Loucy (cell line): ENCODE data around the gene CACNA1B.

Experiments used
- H2AFZ ChIP-seq: fragments of 200-600 bp; sonication (generic); 2 replicates; pipeline ENCODE4 v1.6.0; 2016; ENCODE audit warnings: antibody characterized with exemption, mild to moderate bottlenecking, low read length, moderate library complexity
- H3F3A ChIP-seq: fragments of 200-600 bp; 2 replicates; pipeline ENCODE4 v1.6.0; 2016; ENCODE audit warnings: antibody characterized with exemption, low read depth, mild to moderate bottlenecking
- H3K27me3 ChIP-seq: fragments of 200-600 bp; sonication (generic); 2 replicates; pipeline ENCODE4 v1.6.1; 2014; ENCODE audit warnings: low read length, mild to moderate bottlenecking; ENCODE audit not compliant: insufficient read depth, poor library complexity, severe bottlenecking
- H3K36me3 ChIP-seq: fragments of 200-600 bp; sonication (generic); 2 replicates; pipeline ENCODE4 v1.6.1; 2016; ENCODE audit warnings: low read length; ENCODE audit not compliant: insufficient read depth
- H3K4me1 ChIP-seq: fragments of 200-600 bp; sonication (generic); 2 replicates; pipeline ENCODE4 v1.5.1; 2014; ENCODE audit warnings: low read length, mild to moderate bottlenecking; ENCODE audit not compliant: insufficient read depth, poor library complexity, severe bottlenecking
- H3K4me2 ChIP-seq: fragments of 200-600 bp; sonication (generic); 2 replicates; pipeline ENCODE4 v1.6.0; 2014; ENCODE audit warnings: antibody characterized with exemption, low read length, low read depth, mild to moderate bottlenecking; ENCODE audit not compliant: poor library complexity, severe bottlenecking
- H3K4me3 ChIP-seq: fragments of 200-600 bp; sonication (generic); 2 replicates; pipeline ENCODE4 v1.5.1; 2014; ENCODE audit warnings: low read length, mild to moderate bottlenecking, mixed read lengths; ENCODE audit not compliant: poor library complexity, severe bottlenecking
- H3K79me2 ChIP-seq: fragments of 200-600 bp; sonication (generic); 2 replicates; pipeline ENCODE4 v1.6.1; 2014; ENCODE audit warnings: low read length; ENCODE audit not compliant: insufficient read depth
- H3K9ac ChIP-seq: fragments of 200-600 bp; sonication (generic); 2 replicates; pipeline ENCODE4 v1.6.0; 2014; ENCODE audit warnings: mild to moderate bottlenecking, low read depth, low read length, moderate library complexity; ENCODE audit not compliant: poor library complexity, severe bottlenecking
- H3K9me2 ChIP-seq: fragments of 200-600 bp; sonication (generic); replicated peaks from 2 replicates; pipeline ENCODE4 v1.6.1; 2016; ENCODE audit warnings: low read depth, low read length, mixed read lengths
- H3K9me3 ChIP-seq: fragments of 200-600 bp; sonication (generic); 2 replicates; pipeline ENCODE4 v1.6.1; 2014; ENCODE audit warnings: mild to moderate bottlenecking, antibody characterized with exemption, low read length, low read depth; ENCODE audit not compliant: insufficient read depth
- H4K20me1 ChIP-seq: fragments of 200-600 bp; sonication (generic); 2 replicates; pipeline ENCODE4 v1.6.0; 2014; ENCODE audit warnings: antibody characterized with exemption, low read length, mild to moderate bottlenecking; ENCODE audit not compliant: insufficient read depth, poor library complexity, severe bottlenecking
- EZH2phosphoT487 ChIP-seq: fragments of 200-600 bp; IDR thresholded peaks from 2 replicates; pipeline ENCODE4 v1.6.1; 2018; ENCODE audit warnings: antibody characterized with exemption, mild to moderate bottlenecking, moderate library complexity, borderline replicate concordance
- TF ChIP-seq, protein P1 (sequence below): fragments of 200-600 bp; sonication (generic); conservative IDR thresholded peaks from 2 replicates; pipeline ENCODE4 v1.5.1; 2014; ENCODE audit warnings: mild to moderate bottlenecking, antibody characterized with exemption, low read length

Gene CACNA1B

DNA sequence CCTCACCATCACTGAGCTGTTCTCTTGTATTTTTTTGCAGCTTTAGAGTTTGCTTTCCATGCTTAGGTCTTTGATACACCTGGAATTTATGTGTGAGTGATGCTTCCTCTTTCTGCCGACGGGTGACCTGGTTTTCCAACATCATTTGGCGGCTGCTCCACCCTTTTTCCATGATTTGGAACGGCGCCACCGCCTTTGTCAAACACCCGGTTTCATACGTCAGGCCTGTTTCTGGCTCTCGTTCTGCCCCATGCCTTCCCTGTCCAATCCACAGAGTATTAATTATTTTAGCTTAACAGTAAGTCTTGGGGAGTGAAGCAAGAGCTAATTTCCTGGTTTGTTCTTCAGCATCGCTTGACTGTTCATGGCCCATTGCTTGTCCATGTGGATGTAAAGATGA lies 30.2 kb downstream of the CACNA1B start:
- Histone ChIP-seq H3K4me3 (no peak overlapping the region), H3K9me2 (no peaks in the 10 kb centered on the region), H3K27me3 (no peaks in the 10 kb centered on the region), H3K4me1 (no peaks in the 10 kb centered on the region), H3K36me3 (no peaks in the 10 kb centered on the region), H3K9ac (no peak overlapping the region), H3K9me3 (peaks cover 18% of the 10 kb centered on the region; the same call in 1 of the 2 replicates), H3K4me2 (no peak overlapping the region), H3K79me2 (no peaks in the 10 kb centered on the region), H4K20me1 (no peaks in the 10 kb centered on the region), H2AFZ (no peak overlapping the region), H3F3A (no peaks in the 10 kb centered on the region)
- TF ChIP-seq EZH2phosphoT487 = no peak
- TF ChIP-seq, protein P1, sequence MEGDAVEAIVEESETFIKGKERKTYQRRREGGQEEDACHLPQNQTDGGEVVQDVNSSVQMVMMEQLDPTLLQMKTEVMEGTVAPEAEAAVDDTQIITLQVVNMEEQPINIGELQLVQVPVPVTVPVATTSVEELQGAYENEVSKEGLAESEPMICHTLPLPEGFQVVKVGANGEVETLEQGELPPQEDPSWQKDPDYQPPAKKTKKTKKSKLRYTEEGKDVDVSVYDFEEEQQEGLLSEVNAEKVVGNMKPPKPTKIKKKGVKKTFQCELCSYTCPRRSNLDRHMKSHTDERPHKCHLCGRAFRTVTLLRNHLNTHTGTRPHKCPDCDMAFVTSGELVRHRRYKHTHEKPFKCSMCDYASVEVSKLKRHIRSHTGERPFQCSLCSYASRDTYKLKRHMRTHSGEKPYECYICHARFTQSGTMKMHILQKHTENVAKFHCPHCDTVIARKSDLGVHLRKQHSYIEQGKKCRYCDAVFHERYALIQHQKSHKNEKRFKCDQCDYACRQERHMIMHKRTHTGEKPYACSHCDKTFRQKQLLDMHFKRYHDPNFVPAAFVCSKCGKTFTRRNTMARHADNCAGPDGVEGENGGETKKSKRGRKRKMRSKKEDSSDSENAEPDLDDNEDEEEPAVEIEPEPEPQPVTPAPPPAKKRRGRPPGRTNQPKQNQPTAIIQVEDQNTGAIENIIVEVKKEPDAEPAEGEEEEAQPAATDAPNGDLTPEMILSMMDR = no peak

DNA sequence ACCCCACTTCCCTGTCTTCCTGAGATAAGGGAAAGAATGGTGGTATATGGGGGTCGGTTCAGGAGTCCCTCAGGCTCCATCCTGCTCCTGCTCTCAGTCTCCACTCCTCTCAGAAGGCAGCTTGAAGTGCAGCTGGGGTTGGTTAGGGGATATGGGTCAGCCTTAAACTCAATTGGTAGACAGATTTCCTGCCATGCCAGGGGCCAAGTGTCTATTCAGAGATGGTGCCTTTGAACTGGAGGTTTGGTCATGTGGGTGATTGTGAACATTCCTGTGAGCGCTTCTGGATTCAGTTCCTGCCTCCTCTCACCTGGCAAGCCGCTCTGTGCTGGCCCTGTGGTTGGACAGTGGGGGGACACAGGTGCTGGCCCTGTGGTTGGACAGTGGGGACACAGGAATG lies 35.1 kb downstream of the CACNA1B start:
- H3K4me2 ChIP-seq = no peak overlapping the region

DNA sequence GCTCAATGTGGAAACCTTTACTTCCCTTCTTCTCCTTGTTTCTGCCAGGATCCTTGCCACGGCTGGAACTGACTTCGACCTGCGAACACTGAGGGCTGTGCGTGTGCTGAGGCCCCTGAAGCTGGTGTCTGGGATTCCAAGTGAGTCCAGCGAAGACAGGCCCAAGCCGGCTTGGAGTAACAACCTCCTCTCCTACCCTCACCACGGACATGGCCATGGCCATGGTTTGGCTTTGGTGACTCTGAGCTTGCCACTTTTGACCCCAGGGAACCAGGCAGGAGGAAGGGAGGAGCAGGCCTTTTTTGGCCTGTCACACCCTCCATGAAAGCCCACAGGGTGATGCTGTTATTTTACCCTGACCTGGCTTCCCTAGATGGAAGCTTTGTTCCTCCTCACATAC lies 35.5 kb downstream of the CACNA1B start:
- Histone ChIP-seq H3K9me3 (peaks cover 32% of the 10 kb centered on the region; the same call in 1 of the 2 replicates), H4K20me1 (no peaks in the 10 kb centered on the region), H3K9ac (no peak overlapping the region), H2AFZ (no peak overlapping the region), H3K79me2 (no peaks in the 10 kb centered on the region), H3K9me2 (no peaks in the 10 kb centered on the region), H3K36me3 (no peaks in the 10 kb centered on the region), H3K4me3 (no peak overlapping the region), H3K4me1 (no peaks in the 10 kb centered on the region), H3K4me2 (no peak overlapping the region), H3K27me3 (no peaks in the 10 kb centered on the region), H3F3A (no peaks in the 10 kb centered on the region)
- TF ChIP-seq EZH2phosphoT487 = no peak
- TF ChIP-seq, protein P1 = no peak

More for the DNA sequence above, 35.1 kb downstream of the CACNA1B start:
- no peak overlapping the region for H3K9ac ChIP-seq
- no peaks in the 10 kb centered on the region for H3K27me3 ChIP-seq
- H3K4me3 ChIP-seq = no peak overlapping the region
- no peak for TF ChIP-seq EZH2phosphoT487
- TF ChIP-seq, protein P1 = no peak
- H3K36me3 ChIP-seq = no peaks in the 10 kb centered on the region
- no peak overlapping the region for H2AFZ ChIP-seq
- H3K4me1 ChIP-seq = no peaks in the 10 kb centered on the region
- no peaks in the 10 kb centered on the region for H4K20me1 ChIP-seq
- H3K79me2 ChIP-seq = no peaks in the 10 kb centered on the region
- no peaks in the 10 kb centered on the region for H3F3A ChIP-seq
- H3K9me2 ChIP-seq = no peaks in the 10 kb centered on the region
- peaks cover 27% of the 10 kb centered on the region; the same call in 1 of the 2 replicates for H3K9me3 ChIP-seq
